ENCODE results near the gene PTX4. TPM values are rescaled to one million over a fixed set of nuclear protein-coding genes. Genes with fewer than 3 reads are reported as not detected.

Gene PTX4
- total and polyA plus RNA-seq, 2 donors (not counting 3 experiments of a cell fraction or from before 2014, with no cell fraction given) = 0.31 TPM; not detected in 1

DNA sequence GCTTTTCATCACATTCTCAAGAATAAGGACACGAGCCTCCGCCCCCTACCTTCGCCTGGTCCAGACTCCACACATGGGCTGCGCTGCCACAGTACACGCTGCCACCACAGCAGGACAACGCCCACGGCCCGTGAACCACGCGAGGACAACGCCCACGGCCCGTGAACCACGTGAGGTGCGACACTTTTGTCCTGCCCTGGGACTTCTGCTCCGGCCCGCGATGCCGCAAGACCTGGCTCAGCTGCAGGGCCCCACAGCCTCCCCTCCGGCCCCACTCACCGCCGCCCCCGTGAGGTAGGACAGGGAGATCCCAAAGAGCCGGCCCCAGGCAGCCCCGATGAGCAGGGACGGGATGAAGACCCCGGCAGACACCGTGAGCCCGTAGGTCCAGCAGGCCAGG, 38.5 kb downstream of the PTX4 start:
- no peak overlapping the region for H3K27ac ChIP-seq (ENCODE audit: insufficient read depth, low read depth, low read length)
- ChIA-PET CTCF (no interaction called here), POLR2A (no interaction called here)
- H3K4me2 ChIP-seq (ENCODE audit: insufficient read depth, low read length) = no peak overlapping the region
- no peaks in the 10 kb centered on the region for H3K4me1 ChIP-seq (ENCODE audit: control insufficient read depth, extremely low read depth, insufficient read depth, low read length)
- no peaks in the 10 kb centered on the region for H3K9me1 ChIP-seq (replicated peaks; ENCODE audit: control insufficient read depth, extremely low read depth, insufficient read depth, low read length)
- H3K4me3 ChIP-seq (replicated peaks in 1 of 3; ENCODE audit: insufficient read depth in 1 of 3, low read depth in 1 of 3, low read length in 3 of 3) = no peak overlapping the region
- no peak overlapping the region for H2AFZ ChIP-seq (ENCODE audit: low read depth, low read length)
- no peaks in the 10 kb centered on the region for H3K79me2 ChIP-seq (ENCODE audit: control insufficient read depth, insufficient read depth, low read length)
- no TSS peak for BruUV-seq (replicated peaks)
- DNase-seq (ENCODE audit: low read depth, low spot score) = no peak
- H3K9me3 ChIP-seq (replicated peaks; ENCODE audit: control insufficient read depth, insufficient read depth, low read length) = no peaks in the 10 kb centered on the region
- H3K36me3 ChIP-seq (ENCODE audit: control insufficient read depth in 2 of 2, extremely low read depth in 1 of 2, insufficient read depth in 2 of 2, low read length in 2 of 2) = peaks cover 0 to 51% of the 10 kb centered on the region in 2 experiments
- H3K27me3 ChIP-seq (ENCODE audit: control insufficient read depth in 2 of 2, insufficient read depth in 2 of 2, low read length in 2 of 2) = no peaks in the 10 kb centered on the region
- dilution Hi-C loops (cut with MboI; ENCODE audit: extremely low pct_ligation_motif_present, low sequenced_read_pairs) (no loop called here), intact Hi-C loops (cut with micrococcal nuclease) (no loop called here)
- H3K9ac ChIP-seq (replicated peaks; ENCODE audit: extremely low read depth, insufficient read depth, low read length) = no peak overlapping the region
- FAIRE-seq = no peak
- TF ChIP-seq MYC (IDR thresholded peaks at IDR 0.05; ENCODE audit: low read depth, low read length) = no peak
- no peak for TF ChIP-seq POLR2A (IDR thresholded peaks at IDR 0.05; ENCODE audit: low read depth, low read length)
- TF ChIP-seq EZH2 (IDR thresholded peaks at IDR 0.05; ENCODE audit: borderline replicate concordance, low read depth, low read length, severe bottlenecking) = no peak
- TF ChIP-seq, protein P1, sequence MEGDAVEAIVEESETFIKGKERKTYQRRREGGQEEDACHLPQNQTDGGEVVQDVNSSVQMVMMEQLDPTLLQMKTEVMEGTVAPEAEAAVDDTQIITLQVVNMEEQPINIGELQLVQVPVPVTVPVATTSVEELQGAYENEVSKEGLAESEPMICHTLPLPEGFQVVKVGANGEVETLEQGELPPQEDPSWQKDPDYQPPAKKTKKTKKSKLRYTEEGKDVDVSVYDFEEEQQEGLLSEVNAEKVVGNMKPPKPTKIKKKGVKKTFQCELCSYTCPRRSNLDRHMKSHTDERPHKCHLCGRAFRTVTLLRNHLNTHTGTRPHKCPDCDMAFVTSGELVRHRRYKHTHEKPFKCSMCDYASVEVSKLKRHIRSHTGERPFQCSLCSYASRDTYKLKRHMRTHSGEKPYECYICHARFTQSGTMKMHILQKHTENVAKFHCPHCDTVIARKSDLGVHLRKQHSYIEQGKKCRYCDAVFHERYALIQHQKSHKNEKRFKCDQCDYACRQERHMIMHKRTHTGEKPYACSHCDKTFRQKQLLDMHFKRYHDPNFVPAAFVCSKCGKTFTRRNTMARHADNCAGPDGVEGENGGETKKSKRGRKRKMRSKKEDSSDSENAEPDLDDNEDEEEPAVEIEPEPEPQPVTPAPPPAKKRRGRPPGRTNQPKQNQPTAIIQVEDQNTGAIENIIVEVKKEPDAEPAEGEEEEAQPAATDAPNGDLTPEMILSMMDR (IDR thresholded peaks at IDR 0.05; ENCODE audit: extremely low read depth in 1 of 2, insufficient read depth in 1 of 2, low read depth in 1 of 2, low read length in 2 of 2) = no peak
- no peak for TF ChIP-seq JUN (IDR thresholded peaks at IDR 0.05; ENCODE audit: borderline replicate concordance, insufficient read depth, insufficient read length, low read depth)
- TF ChIP-seq POLR2AphosphoS5 (IDR thresholded peaks at IDR 0.05; ENCODE audit: insufficient read depth, low read depth, low read length) = no peak
- no peak for TF ChIP-seq FOS (IDR thresholded peaks at IDR 0.05; ENCODE audit: borderline replicate concordance, insufficient read depth, low read length)
- no peaks in the 10 kb centered on the region for H4K20me1 ChIP-seq (replicated peaks; ENCODE audit: control insufficient read depth, extremely low read depth, insufficient read depth, low read length)

All from endothelial cell of umbilical vein (primary cell).